Measurements from ENCODE around the gene DHRS4L2.
"Not testable (repeated sequence)": the region's sequence is repeated elsewhere in the genome, so short reads cannot be mapped to it uniquely, and the experiment has no call there.

DHRS4L2 gene

GRCh38 chr14:23988607-23989363 is at the start of gene DHRS4L2:
DHRS4L2 (plus strand) TSS chr14:23988929; CDS start chr14:23988948, 19 bp downstream.
- H3K4me3 ChIP-seq (ENCODE audit: low read depth, low read length) = not testable (repeated sequence)

- H3K4me3 ChIP-seq (ENCODE audit: low read depth, low read length) = no peak overlapping the region
- no peak for TF ChIP-seq CTCF (IDR thresholded peaks at IDR 0.05; ENCODE audit: low read depth, low read length)
These were observed 49.0 kb upstream of the DHRS4L2 start for GRCh38 chr14:23939607-23940326.

- no peak overlapping the region for H3K4me3 ChIP-seq (ENCODE audit: low read depth, low read length)
- TF ChIP-seq CTCF (IDR thresholded peaks at IDR 0.05; ENCODE audit: low read depth, low read length) = no peak
These were observed 47.5 kb upstream of the DHRS4L2 start for GRCh38 chr14:23941230-23941629.

- no peak overlapping the region for H3K4me3 ChIP-seq (ENCODE audit: low read depth, low read length)
- no peak for TF ChIP-seq CTCF (IDR thresholded peaks at IDR 0.05; ENCODE audit: low read depth, low read length)
These were observed 47.1 kb upstream of the DHRS4L2 start for GRCh38 chr14:23941669-23942068.

GRCh38 chr14:23942587-23942986 is 46.1 kb upstream of the DHRS4L2 start:
- no peak overlapping the region for H3K4me3 ChIP-seq (ENCODE audit: low read depth, low read length)
- no peak for TF ChIP-seq CTCF (IDR thresholded peaks at IDR 0.05; ENCODE audit: low read depth, low read length)

- not testable (repeated sequence) for H3K4me3 ChIP-seq (ENCODE audit: low read depth, low read length)
These were observed 39.7 kb upstream of the DHRS4L2 start for GRCh38 chr14:23949069-23949468.

DNA sequence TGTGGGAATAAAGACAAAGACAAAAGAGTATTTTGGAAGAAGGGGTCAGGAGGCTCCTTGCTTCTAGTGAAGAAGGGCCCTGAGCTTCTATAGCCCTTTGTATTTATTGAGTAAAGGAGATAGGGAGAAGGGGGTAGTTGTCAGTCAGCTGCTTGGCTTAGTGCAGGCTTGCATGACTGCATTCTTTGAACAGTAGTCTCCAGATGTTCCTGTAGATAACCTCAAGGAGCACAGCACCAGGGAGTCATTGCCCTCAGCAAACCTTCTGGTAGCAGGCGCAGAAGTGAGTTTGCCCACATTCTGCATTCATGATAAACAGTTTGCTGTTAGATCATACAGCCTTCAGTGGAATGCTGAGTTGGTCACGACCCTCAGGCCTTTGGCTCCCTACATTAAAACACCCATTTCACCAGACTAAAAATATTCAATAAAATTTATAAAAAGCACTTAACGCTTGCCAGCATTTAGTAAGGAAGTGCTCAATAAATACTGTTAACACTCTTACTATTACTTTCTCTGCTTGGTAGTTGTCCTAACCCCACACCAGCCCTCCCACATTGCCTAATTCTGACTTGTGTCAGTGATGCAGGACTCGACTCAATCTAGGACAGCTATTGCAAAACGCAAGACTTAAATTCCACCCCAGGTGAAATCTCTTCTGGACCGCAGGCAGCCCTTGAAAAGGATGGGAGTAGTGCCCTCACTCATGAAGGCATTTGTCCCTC is 38.2 kb upstream of the DHRS4L2 start:
- no peak for TF ChIP-seq CTCF (IDR thresholded peaks at IDR 0.05; ENCODE audit: low read depth, low read length)
- no peak overlapping the region for H3K4me3 ChIP-seq (ENCODE audit: low read depth, low read length)

DNA sequence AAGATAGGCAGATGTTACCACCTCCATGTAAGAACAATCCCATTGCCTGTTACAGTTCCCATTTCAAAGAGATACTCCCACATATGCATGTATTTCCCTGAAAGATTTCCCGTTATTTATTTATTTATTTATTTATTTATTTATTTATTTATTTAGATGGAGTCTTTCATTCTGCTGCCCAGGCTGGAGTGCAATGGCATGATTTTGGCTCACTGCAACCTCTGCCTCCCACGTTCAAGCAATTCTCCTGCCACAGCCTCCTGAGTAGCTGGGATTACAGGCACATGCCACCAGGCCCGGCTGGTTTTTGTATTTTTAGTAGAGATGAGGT is 37.6 kb upstream of the DHRS4L2 start:
- H3K4me3 ChIP-seq (ENCODE audit: low read depth, low read length) = not testable (repeated sequence)
